IPS-18a (cell line): ENCODE results near the gene PSMB5.

ENCODE experiments used
- H3K27ac ChIP-seq: one replicate; pipeline ENCODE4 v1.5.1; 2013; ENCODE audit warnings: low read length
- H3K27me3 ChIP-seq: one replicate; pipeline ENCODE4 v1.6.1; 2013; ENCODE audit warnings: mild to moderate bottlenecking, low read length; ENCODE audit not compliant: control insufficient read depth, insufficient read depth
- H3K36me3 ChIP-seq: one replicate; pipeline ENCODE4 v1.6.1; 2013; ENCODE audit warnings: low read depth, low read length; ENCODE audit not compliant: control insufficient read depth
- H3K4me1 ChIP-seq: one replicate; pipeline ENCODE4 v1.6.1; 2013; ENCODE audit warnings: low read depth, low read length; ENCODE audit not compliant: control insufficient read depth
- H3K4me3 ChIP-seq: one replicate; pipeline ENCODE4 v1.5.1; 2013; ENCODE audit warnings: low read length
- H3K9ac ChIP-seq: one replicate; pipeline ENCODE4 v1.6.1; 2013; ENCODE audit warnings: mild to moderate bottlenecking, low read length, moderate library complexity
- H3K9me3 ChIP-seq: one replicate; pipeline ENCODE4 v1.6.1; 2013; ENCODE audit warnings: low read depth, low read length; ENCODE audit not compliant: control insufficient read depth

The PSMB5 gene

DNA sequence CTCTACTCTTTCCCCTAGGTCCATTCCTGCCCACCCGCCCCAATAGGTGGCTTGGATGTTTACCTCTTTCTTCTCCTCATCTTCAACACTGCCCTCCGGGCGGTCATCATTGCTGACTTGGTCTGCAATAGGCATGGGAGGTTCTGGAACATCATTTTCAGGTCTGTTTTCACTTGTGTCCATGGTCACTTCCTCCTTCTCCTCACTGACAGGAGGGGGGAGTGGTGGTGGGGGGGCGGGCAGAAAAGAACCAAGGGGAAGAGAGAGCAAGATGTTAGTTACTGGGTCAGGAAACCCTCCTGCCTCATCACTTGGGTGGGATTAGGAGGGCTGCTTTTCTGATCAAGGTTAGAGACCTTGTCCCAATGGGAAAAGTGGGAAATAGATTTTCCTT lies 34.7 kb upstream of the PSMB5 start:
- H3K27ac ChIP-seq: peak overlapping the region; percentile 52
- H3K27me3 ChIP-seq: no peaks in the 10 kb centered on the region
- peaks cover 67% of the 10 kb centered on the region for H3K36me3 ChIP-seq
- no peaks in the 10 kb centered on the region for H3K9me3 ChIP-seq
- H3K4me1 ChIP-seq: peaks cover 33% of the 10 kb centered on the region
- no peak overlapping the region for H3K9ac ChIP-seq
- peak overlapping the region; percentile 14 for H3K4me3 ChIP-seq

DNA sequence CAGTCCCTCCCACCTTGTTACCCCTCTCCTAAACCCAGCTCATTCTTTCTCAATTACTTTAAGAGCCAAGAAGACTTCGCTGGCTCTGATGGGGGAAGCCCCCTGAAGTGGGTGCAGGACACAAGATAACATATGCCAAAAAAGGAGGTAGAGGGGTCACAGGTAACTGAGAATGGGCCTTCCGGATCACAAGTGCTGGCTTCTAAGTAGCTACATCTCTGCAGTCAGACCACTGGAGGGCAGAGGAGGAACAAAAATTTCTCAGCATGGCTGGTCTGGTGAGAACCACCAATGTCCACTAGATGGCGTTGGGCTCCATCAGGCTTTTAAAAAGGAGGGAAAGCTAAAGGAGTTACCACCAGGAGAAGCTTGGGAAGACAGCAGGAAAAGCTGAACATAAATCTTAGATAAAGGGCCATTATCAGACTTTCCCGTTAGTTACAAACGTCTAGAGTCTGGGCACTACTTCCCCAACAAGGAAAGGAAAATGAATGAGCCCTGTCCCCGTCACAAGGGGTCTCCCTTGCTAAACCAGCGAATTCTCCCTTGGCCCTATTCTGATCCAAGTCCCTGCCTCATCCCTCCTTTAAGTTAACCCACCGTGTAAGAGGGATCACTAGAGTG lies 34.2 kb upstream of the PSMB5 start:
- Histone ChIP-seq H3K4me1 (peaks cover 33% of the 10 kb centered on the region), H3K9me3 (no peaks in the 10 kb centered on the region), H3K27me3 (no peaks in the 10 kb centered on the region), H3K9ac (peak overlapping the region; percentile 7), H3K36me3 (peaks cover 69% of the 10 kb centered on the region), H3K27ac (peak overlapping the region; percentile 52), H3K4me3 (peak overlapping the region; percentile 41)

DNA sequence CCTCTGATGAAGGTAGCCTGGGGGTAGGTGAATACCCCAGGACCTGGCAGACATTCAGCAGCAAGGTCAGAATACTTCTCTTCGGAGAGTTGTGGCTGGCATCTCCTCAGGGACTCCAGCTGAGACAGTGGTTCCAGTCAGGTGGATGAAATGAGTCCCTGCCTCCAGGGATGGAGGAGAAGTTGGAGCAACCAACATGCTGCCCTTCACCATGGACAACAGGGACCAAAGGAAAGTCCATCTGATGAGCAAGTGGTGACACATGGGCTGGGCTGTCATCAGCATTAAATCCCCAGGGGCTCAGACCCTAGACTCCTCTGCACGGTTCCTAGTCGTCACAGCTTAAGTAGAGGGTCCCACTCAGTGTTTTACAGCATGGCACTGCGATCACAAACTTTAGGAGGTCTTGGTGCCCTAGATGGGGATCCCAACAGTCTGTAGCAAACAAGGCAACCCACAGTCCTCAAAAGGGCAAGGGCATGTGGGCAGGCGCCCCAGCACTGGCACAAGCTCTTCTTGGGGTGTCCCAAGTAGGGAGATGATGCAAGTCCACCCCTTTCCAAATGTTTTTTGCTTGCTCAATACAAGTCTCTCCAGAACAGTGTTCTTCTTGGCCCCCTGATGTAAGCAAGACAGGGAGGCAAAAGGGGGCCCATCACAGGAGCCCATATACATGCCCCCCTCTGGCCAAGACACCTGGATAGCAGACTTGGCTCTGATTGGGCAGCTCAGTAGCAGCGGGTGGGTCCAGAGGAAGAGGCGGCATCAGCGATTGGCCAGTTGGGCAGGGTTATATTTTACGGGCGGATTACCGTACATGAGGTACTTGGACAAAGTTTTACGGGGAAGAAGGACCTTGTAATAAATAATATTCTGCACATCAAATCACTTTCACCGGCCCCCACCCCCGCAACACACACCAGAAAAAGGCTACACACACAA lies 33.4 kb upstream of the PSMB5 start:
- H3K9ac ChIP-seq: peak overlapping the region; percentile 7
- H3K36me3 ChIP-seq: peaks cover 71% of the 10 kb centered on the region
- no peak overlapping the region for H3K27ac ChIP-seq
- no peaks in the 10 kb centered on the region for H3K9me3 ChIP-seq
- no peaks in the 10 kb centered on the region for H3K27me3 ChIP-seq
- H3K4me3 ChIP-seq: peak overlapping the region; percentile 41
- peaks cover 33% of the 10 kb centered on the region for H3K4me1 ChIP-seq

DNA sequence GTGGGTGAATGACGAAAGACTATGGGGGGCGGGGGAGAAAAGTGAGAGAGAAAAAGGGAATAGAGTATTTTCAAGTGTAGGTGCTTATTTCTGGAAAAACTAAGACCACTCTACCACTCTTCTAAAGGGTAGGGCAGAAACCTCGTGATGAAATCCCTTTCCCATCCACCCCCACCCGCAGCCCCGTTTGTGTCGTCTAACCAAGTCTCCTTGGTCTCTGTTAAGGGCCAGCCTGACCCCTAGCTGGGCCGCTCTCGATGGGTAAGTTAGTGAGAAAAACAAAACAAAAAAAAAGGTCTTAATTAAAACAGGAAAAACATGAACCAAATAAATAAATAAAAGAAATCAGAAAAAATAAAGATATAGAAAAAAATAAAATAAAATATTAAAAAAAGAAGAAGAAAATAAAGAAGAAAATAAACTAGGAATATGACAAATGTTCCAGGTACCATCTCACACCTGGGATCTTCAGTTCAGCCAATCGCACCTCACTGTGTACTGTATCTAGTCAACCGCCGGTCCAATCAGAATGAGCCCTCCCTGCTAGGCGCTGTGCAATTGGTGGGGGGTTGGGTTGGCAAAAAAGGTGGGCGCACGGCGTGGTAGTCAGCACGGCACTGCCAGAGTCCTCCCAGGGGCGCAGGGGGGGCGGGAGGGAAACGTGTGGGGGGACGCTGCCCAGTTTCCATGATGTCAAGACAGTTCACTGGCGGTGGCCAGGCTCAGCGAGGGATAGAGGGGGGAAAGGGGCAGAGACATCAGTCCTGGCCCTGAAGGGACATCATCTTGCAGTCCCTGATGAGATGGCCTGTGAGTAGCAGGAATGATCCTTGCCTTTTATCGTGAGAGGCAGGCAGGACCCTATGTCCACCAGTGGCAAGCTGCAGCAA lies 32.4 kb upstream of the PSMB5 start:
- peaks cover 73% of the 10 kb centered on the region for H3K36me3 ChIP-seq
- peaks cover 24% of the 10 kb centered on the region for H3K4me1 ChIP-seq
- H3K27me3 ChIP-seq: no peaks in the 10 kb centered on the region
- H3K9me3 ChIP-seq: no peaks in the 10 kb centered on the region
- no peak overlapping the region for H3K9ac ChIP-seq
- H3K4me3 ChIP-seq: no peak overlapping the region
- no peak overlapping the region for H3K27ac ChIP-seq

GRCh38 chr14:23066368-23066767 lies 31.7 kb upstream of the PSMB5 start:
- no peaks in the 10 kb centered on the region for H3K27me3 ChIP-seq

GRCh38 chr14:23063601-23064000 lies 28.9 kb upstream of the PSMB5 start:
- no peaks in the 10 kb centered on the region for H3K9me3 ChIP-seq
- H3K27ac ChIP-seq: no peak overlapping the region
- no peaks in the 10 kb centered on the region for H3K27me3 ChIP-seq
- peaks cover 2% of the 10 kb centered on the region for H3K4me1 ChIP-seq
- H3K9ac ChIP-seq: no peak overlapping the region
- peaks cover 93% of the 10 kb centered on the region for H3K36me3 ChIP-seq
- H3K4me3 ChIP-seq: no peak overlapping the region

More at GRCh38 chr14:23066368-23066767, 31.7 kb upstream of the PSMB5 start:
- Histone ChIP-seq H3K27ac (no peak overlapping the region), H3K4me1 (peaks cover 19% of the 10 kb centered on the region), H3K4me3 (no peak overlapping the region), H3K36me3 (peaks cover 78% of the 10 kb centered on the region), H3K9me3 (no peaks in the 10 kb centered on the region), H3K9ac (no peak overlapping the region)

GRCh38 chr14:23062002-23062401 lies 27.3 kb upstream of the PSMB5 start:
- H3K27me3 ChIP-seq: peaks cover under 1% of the 10 kb centered on the region

GRCh38 chr14:23060536-23061260 lies 26.0 kb upstream of the PSMB5 start:
- H3K36me3 ChIP-seq: peaks cover 66% of the 10 kb centered on the region

More at GRCh38 chr14:23062002-23062401, 27.3 kb upstream of the PSMB5 start:
- H3K9me3 ChIP-seq: no peaks in the 10 kb centered on the region
- no peak overlapping the region for H3K9ac ChIP-seq
- peaks cover 79% of the 10 kb centered on the region for H3K36me3 ChIP-seq
- no peaks in the 10 kb centered on the region for H3K4me1 ChIP-seq
- no peak overlapping the region for H3K27ac ChIP-seq
- no peak overlapping the region for H3K4me3 ChIP-seq

GRCh38 chr14:23058654-23059504 lies 24.2 kb upstream of the PSMB5 start:
- no peak overlapping the region for H3K4me3 ChIP-seq
- H3K4me1 ChIP-seq: peaks cover 10% of the 10 kb centered on the region
- no peaks in the 10 kb centered on the region for H3K9me3 ChIP-seq
- H3K36me3 ChIP-seq: peaks cover 48% of the 10 kb centered on the region
- no peak overlapping the region for H3K9ac ChIP-seq
- H3K27ac ChIP-seq: no peak overlapping the region
- H3K27me3 ChIP-seq: peaks cover 6% of the 10 kb centered on the region

More at GRCh38 chr14:23060536-23061260, 26.0 kb upstream of the PSMB5 start:
- no peak overlapping the region for H3K4me3 ChIP-seq
- peaks cover 10% of the 10 kb centered on the region for H3K4me1 ChIP-seq
- H3K27ac ChIP-seq: no peak overlapping the region
- no peak overlapping the region for H3K9ac ChIP-seq
- H3K9me3 ChIP-seq: no peaks in the 10 kb centered on the region
- H3K27me3 ChIP-seq: peaks cover 6% of the 10 kb centered on the region
